WI38 (cell line): ENCODE measurements around the gene PHF1.

Source experiments
- H3K4me3 ChIP-seq: 2 replicates; pipeline ENCODE4 v1.5.1; 2011; ENCODE audit warnings: low read depth, mild to moderate bottlenecking, control low read depth, low read length
- CTCF ChIP-seq: IDR thresholded peaks from 2 replicates; pipeline ENCODE4 v1.5.1; 2012; ENCODE audit warnings: low read depth, mild to moderate bottlenecking, control low read depth, low read length

The PHF1 gene

GRCh38 chr6:33441457-33441856, 30.6 kb downstream of the PHF1 start:
- TF ChIP-seq CTCF, result no peak
- no peak overlapping the region for H3K4me3 ChIP-seq

GRCh38 chr6:33442283-33442682, 31.5 kb downstream of the PHF1 start:
- no peak for TF ChIP-seq CTCF
- no peak overlapping the region for H3K4me3 ChIP-seq

GRCh38 chr6:33443025-33443424, 32.2 kb downstream of the PHF1 start:
- no peak overlapping the region for H3K4me3 ChIP-seq
- TF ChIP-seq CTCF, result no peak

- no peak overlapping the region for H3K4me3 ChIP-seq
- TF ChIP-seq CTCF, result no peak
Observed at GRCh38 chr6:33443619-33444504, 33.0 kb downstream of the PHF1 start.

- H3K4me3 ChIP-seq, result no peak overlapping the region
- TF ChIP-seq CTCF, result no peak
Observed at GRCh38 chr6:33445119-33445603, 34.3 kb downstream of the PHF1 start.

GRCh38 chr6:33446356-33446755, 35.5 kb downstream of the PHF1 start:
- TF ChIP-seq CTCF, result no peak
- no peak overlapping the region for H3K4me3 ChIP-seq

GRCh38 chr6:33450434-33450833, 39.6 kb downstream of the PHF1 start:
- no peak for TF ChIP-seq CTCF
- no peak overlapping the region for H3K4me3 ChIP-seq
